Measurements from ENCODE around the gene RPL36.

DNA sequence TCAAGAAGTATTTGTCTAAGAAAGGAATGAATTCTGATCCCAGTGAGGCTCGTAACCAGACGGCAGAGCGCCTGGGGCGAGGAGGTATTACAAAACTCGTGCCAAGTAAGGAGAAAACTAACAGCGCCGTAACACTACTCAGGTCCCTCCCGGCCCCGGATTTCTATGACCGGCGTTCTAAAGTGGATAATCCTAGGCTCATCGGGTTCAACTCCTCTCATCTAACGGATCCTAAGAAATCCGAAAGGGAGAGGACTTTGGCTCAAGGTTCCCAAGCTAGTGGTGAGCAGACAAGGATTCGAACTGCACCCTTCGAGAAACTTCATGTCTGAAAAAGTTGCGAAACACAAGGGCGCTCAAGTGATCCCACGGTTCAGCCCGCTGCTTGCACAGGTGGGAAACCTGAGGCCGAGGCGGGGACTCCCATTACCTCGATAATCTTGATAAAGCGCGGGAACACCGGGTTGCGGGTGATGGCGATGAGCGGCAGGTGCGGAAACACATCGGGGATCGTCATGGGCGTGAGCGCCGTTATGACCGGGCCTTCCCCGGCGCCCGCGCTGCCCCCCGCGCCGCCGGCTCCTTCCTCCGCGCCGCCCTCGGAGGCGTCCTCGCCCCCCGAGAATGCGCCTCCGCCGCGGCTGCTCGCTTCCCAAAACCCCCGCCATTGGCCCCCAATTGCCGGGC lies 29.3 kb downstream of the RPL36 start:
- TF ChIP-seq, protein P1, sequence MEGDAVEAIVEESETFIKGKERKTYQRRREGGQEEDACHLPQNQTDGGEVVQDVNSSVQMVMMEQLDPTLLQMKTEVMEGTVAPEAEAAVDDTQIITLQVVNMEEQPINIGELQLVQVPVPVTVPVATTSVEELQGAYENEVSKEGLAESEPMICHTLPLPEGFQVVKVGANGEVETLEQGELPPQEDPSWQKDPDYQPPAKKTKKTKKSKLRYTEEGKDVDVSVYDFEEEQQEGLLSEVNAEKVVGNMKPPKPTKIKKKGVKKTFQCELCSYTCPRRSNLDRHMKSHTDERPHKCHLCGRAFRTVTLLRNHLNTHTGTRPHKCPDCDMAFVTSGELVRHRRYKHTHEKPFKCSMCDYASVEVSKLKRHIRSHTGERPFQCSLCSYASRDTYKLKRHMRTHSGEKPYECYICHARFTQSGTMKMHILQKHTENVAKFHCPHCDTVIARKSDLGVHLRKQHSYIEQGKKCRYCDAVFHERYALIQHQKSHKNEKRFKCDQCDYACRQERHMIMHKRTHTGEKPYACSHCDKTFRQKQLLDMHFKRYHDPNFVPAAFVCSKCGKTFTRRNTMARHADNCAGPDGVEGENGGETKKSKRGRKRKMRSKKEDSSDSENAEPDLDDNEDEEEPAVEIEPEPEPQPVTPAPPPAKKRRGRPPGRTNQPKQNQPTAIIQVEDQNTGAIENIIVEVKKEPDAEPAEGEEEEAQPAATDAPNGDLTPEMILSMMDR (IDR thresholded peaks at IDR 0.05): no peak
- TF ChIP-seq POLR2A (IDR thresholded peaks at IDR 0.05; ENCODE audit: low read depth) (no peak), EP300 (IDR thresholded peaks at IDR 0.05) (no peak)
